ENCODE results near the gene SLF2.

- TF ChIP-seq CTCF (IDR thresholded peaks at IDR 0.05): no peak
- no peak for TF ChIP-seq POLR2A (IDR thresholded peaks at IDR 0.05)
These were observed 74.9 kb downstream of the SLF2 start for GRCh38 chr10:100987685-100988049.

All from prostate gland (tissue), 2 donors.